Endothelial cell of umbilical vein (primary cell): ENCODE data around the gene UVSSA. TPM values are rescaled to one million over a fixed set of nuclear protein-coding genes. Genes with fewer than 3 reads are reported as not detected.

Experiments
- BruUV-seq: library from RNA; stranded (reverse); fragments of 400-500 nt; replicated peaks from 2 replicates; lab custom pipeline; 2021; lab: Mats Ljungman, UMichigan
- CTCF ChIA-PET: fragments of 300-600, 350-600 bp; sonication (Branson Sonifier 250); formaldehyde crosslinking; loops from one replicate; lab custom pipeline; 2021; ENCODE audit warnings: antibody characterized with exemption, inconsistent platforms; lab: Charles Lee
- POLR2A ChIA-PET: fragments of 300-600, 350-600 bp; sonication (Branson Sonifier 250); formaldehyde crosslinking; loops from one replicate; lab custom pipeline; 2021; ENCODE audit warnings: antibody characterized with exemption, inconsistent platforms; lab: Charles Lee
- DNase-seq: peaks from one replicate; pipeline ENCODE4 v3.0.0-alpha.2; 2011; ENCODE audit warnings: low read depth, low spot score
- FAIRE-seq: peaks from 2 replicates; lab custom pipeline; 2011; peaks lifted over from hg19 to GRCh38; lab: Jason Lieb, UNC
- H2AFZ ChIP-seq: 2 replicates; pipeline ENCODE4 v1.6.0; 2012; ENCODE audit warnings: low read depth, low read length, control low read depth, inconsistent platforms
- H3K27ac ChIP-seq: 2 replicates; pipeline ENCODE4 v1.5.1; 2011; ENCODE audit warnings: low read depth, mild to moderate bottlenecking, control low read depth, low read length, moderate library complexity; ENCODE audit not compliant: insufficient read depth
- H3K27me3 ChIP-seq, 2 experiments: 2 replicates each; pipeline versions ENCODE4 v1.6.0 to v1.6.1; 2011; ENCODE audit warnings: low read length in 2 of 2, mixed read lengths in 1 of 2; ENCODE audit not compliant: control insufficient read depth in 2 of 2, insufficient read depth in 2 of 2
- H3K36me3 ChIP-seq, 2 experiments: 2 replicates in 1 of 2; 3 replicates in 1 of 2; pipeline ENCODE4 v1.5.1; 2011; ENCODE audit warnings: low read length in 2 of 2, mild to moderate bottlenecking in 1 of 2, moderate library complexity in 1 of 2; ENCODE audit not compliant: control insufficient read depth in 2 of 2, insufficient read depth in 2 of 2; ENCODE audit errors: extremely low read depth in 1 of 2
- H3K4me1 ChIP-seq: 3 replicates; pipeline ENCODE4 v1.5.1; 2011; ENCODE audit warnings: mild to moderate bottlenecking, low read length; ENCODE audit not compliant: control insufficient read depth, insufficient read depth; ENCODE audit errors: extremely low read depth
- H3K4me2 ChIP-seq: 2 replicates; pipeline ENCODE4 v1.6.1; 2011; ENCODE audit warnings: low read length, control low read depth, mixed read lengths; ENCODE audit not compliant: insufficient read depth
- H3K4me3 ChIP-seq, 3 experiments: fragments of 200-600 bp in 1 of 3; sonication (generic), shearing (Covaris generic) in 1 of 3; replicated peaks in 1 of 3; 2 replicates each; pipeline ENCODE4 v1.5.1; 2011 to 2016; ENCODE audit warnings: control low read depth in 3 of 3, low read length in 3 of 3, mild to moderate bottlenecking in 2 of 3, inconsistent platforms in 1 of 3, low read depth in 1 of 3, moderate library complexity in 1 of 3; ENCODE audit not compliant: insufficient read depth in 1 of 3
- H3K79me2 ChIP-seq: 2 replicates; pipeline ENCODE4 v1.6.0; 2012; ENCODE audit warnings: low read length, inconsistent platforms; ENCODE audit not compliant: control insufficient read depth, insufficient read depth
- H3K9ac ChIP-seq: replicated peaks from 2 replicates; pipeline ENCODE3; 2011; ENCODE audit warnings: low read length, control low read depth; ENCODE audit not compliant: insufficient read depth; ENCODE audit errors: extremely low read depth
- H3K9me1 ChIP-seq: replicated peaks from 3 replicates; pipeline ENCODE4 v1.6.0; 2011; ENCODE audit warnings: mild to moderate bottlenecking, low read length; ENCODE audit not compliant: control insufficient read depth, insufficient read depth; ENCODE audit errors: extremely low read depth
- H3K9me3 ChIP-seq: replicated peaks from 2 replicates; pipeline ENCODE4 v1.5.1; 2012; ENCODE audit warnings: low read length, inconsistent platforms; ENCODE audit not compliant: control insufficient read depth, insufficient read depth
- H4K20me1 ChIP-seq: replicated peaks from 2 replicates; pipeline ENCODE3; 2011; ENCODE audit warnings: mild to moderate bottlenecking, low read length; ENCODE audit not compliant: control insufficient read depth, insufficient read depth; ENCODE audit errors: extremely low read depth
- EZH2 ChIP-seq: IDR thresholded peaks from 2 replicates; pipeline ENCODE4 v1.6.1; 2012; ENCODE audit warnings: borderline replicate concordance, low read depth, mild to moderate bottlenecking, moderate library complexity, low read length, inconsistent platforms; ENCODE audit not compliant: severe bottlenecking
- FOS ChIP-seq: IDR thresholded peaks from 2 replicates; pipeline ENCODE4 v1.6.1; 2011; ENCODE audit warnings: mild to moderate bottlenecking, low read length, moderate library complexity, borderline replicate concordance; ENCODE audit not compliant: insufficient read depth
- GATA2 ChIP-seq: IDR thresholded peaks from 2 replicates; pipeline ENCODE4 v1.7.0; 2011; ENCODE audit warnings: low read depth, mild to moderate bottlenecking, moderate library complexity, mixed read lengths, low read length; ENCODE audit not compliant: insufficient read length, insufficient read depth
- JUN ChIP-seq: IDR thresholded peaks from 2 replicates; pipeline ENCODE4 v1.6.1; 2011; ENCODE audit warnings: borderline replicate concordance, low read depth; ENCODE audit not compliant: insufficient read length, insufficient read depth
- MAX ChIP-seq: IDR thresholded peaks from 2 replicates; pipeline ENCODE4 v1.6.1; 2011; ENCODE audit not compliant: insufficient read depth, insufficient read length
- MYC ChIP-seq: IDR thresholded peaks from one replicate; pipeline ENCODE4 v1.6.1; 2011; ENCODE audit warnings: mild to moderate bottlenecking, low read depth, low read length
- POLR2A ChIP-seq: IDR thresholded peaks from 2 replicates; pipeline ENCODE4 v1.6.1; 2012; ENCODE audit warnings: low read depth, mild to moderate bottlenecking, control low read depth, low read length
- POLR2AphosphoS5 ChIP-seq: IDR thresholded peaks from 2 replicates; pipeline ENCODE4 v1.6.1; 2012; ENCODE audit warnings: low read depth, mild to moderate bottlenecking, control low read depth, low read length, moderate library complexity; ENCODE audit not compliant: insufficient read depth
- dilution Hi-C: fragments of 300-500 bp; cut with MboI; formaldehyde crosslinking; loops from one replicate; pipeline ENCODE4 v1.15.0; 2019; ENCODE audit warnings: low sequenced_read_pairs; ENCODE audit not compliant: extremely low pct_ligation_motif_present
- intact Hi-C: fragments of 100-400 bp; cut with micrococcal nuclease; formaldehyde crosslinking; loops from one replicate; pipeline ENCODE4 v1.10.0; 2022
- polyA plus RNA-seq, 4 experiments: library from polyadenylated mRNA; depleted of rRNA in 3 of 4; stranded (reverse) in 3 of 4; unstranded in 1 of 4; fragments of >200 nt; gene quantifications; 2 replicates each; pipeline versions ENCODE4 v1.2.1 to v1.2.3, GENCODE V29; 2011 to 2012; ENCODE audit warnings: missing spikeins in 1 of 4
- total RNA-seq: library from RNA; stranded (reverse); gene quantifications from 2 replicates; pipeline ENCODE4 v1.2.3, GENCODE V29; 2021
- TF ChIP-seq, protein P1 (sequence below), 2 donors: IDR thresholded peaks; 1 replicate in 1 of 2; 2 replicates in 1 of 2; pipeline ENCODE4 v1.5.1; 2011; ENCODE audit warnings: low read length in 2 of 2, mild to moderate bottlenecking in 2 of 2, moderate library complexity in 2 of 2, control low read depth in 1 of 2, inconsistent platforms in 1 of 2, low read depth in 1 of 2; ENCODE audit not compliant: insufficient read depth in 1 of 2; ENCODE audit errors: extremely low read depth in 1 of 2

The UVSSA gene
- total and polyA plus RNA-seq, 2 donors (not counting 3 experiments of a cell fraction or from before 2014, with no cell fraction given): 7.1 to 14.9 TPM

DNA sequence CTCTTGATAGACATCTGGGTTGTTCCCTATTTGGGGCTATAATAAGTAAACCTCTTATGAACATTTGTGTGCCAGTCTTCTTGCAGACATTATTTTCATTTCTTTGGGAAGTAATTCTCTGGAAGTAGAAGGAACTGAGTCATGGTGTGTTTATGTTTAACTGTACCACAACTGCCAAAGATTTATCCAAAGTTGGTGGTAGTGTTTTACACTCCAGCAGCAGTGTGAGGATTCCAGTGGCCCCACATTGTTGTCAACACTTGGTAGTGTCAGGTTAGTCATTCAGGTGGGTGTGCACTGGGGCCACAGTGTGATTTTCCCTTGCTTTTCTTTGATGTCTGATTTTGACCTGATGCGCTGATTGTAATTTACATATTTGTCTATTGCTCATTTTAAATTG, 5.0 kb upstream of the UVSSA start:
- Histone ChIP-seq H3K9ac (no peak overlapping the region), H3K9me1 (no peaks in the 10 kb centered on the region), H3K79me2 (no peaks in the 10 kb centered on the region), H3K27ac (no peak overlapping the region), H3K4me3 (no peak overlapping the region), H3K4me2 (no peak overlapping the region), H2AFZ (no peak overlapping the region), H4K20me1 (no peaks in the 10 kb centered on the region), H3K9me3 (no peaks in the 10 kb centered on the region), H3K36me3 (peaks cover 5 to 18% of the 10 kb centered on the region in 2 experiments), H3K27me3 (no peaks in the 10 kb centered on the region), H3K4me1 (peaks cover 12% of the 10 kb centered on the region)
- BruUV-seq: no TSS peak
- CTCF ChIA-PET: no interaction called here
- no peak for TF ChIP-seq MYC
- no peak for TF ChIP-seq JUN
- TF ChIP-seq GATA2: no peak
- no peak for TF ChIP-seq MAX
- TF ChIP-seq EZH2: no peak
- TF ChIP-seq POLR2AphosphoS5: no peak
- TF ChIP-seq FOS: no peak
- TF ChIP-seq, protein P1, sequence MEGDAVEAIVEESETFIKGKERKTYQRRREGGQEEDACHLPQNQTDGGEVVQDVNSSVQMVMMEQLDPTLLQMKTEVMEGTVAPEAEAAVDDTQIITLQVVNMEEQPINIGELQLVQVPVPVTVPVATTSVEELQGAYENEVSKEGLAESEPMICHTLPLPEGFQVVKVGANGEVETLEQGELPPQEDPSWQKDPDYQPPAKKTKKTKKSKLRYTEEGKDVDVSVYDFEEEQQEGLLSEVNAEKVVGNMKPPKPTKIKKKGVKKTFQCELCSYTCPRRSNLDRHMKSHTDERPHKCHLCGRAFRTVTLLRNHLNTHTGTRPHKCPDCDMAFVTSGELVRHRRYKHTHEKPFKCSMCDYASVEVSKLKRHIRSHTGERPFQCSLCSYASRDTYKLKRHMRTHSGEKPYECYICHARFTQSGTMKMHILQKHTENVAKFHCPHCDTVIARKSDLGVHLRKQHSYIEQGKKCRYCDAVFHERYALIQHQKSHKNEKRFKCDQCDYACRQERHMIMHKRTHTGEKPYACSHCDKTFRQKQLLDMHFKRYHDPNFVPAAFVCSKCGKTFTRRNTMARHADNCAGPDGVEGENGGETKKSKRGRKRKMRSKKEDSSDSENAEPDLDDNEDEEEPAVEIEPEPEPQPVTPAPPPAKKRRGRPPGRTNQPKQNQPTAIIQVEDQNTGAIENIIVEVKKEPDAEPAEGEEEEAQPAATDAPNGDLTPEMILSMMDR (IDR thresholded peaks at IDR 0.05; ENCODE audit: extremely low read depth in 1 of 2, insufficient read depth in 1 of 2, low read depth in 1 of 2, low read length in 2 of 2): no peak
- no peak for TF ChIP-seq POLR2A
- peak; percentile 22 for DNase-seq
- peak; percentile 79 for FAIRE-seq
- POLR2A ChIA-PET: no interaction called here
- dilution Hi-C loops: no loop called here
- intact Hi-C loops: no loop called here
